ENCODE measurements around the gene IFIT3.
"Not testable (repeated sequence)": the region's sequence is repeated elsewhere in the genome, so short reads cannot be mapped to it uniquely, and the experiment has no call there.

IFIT3 gene, protein sequence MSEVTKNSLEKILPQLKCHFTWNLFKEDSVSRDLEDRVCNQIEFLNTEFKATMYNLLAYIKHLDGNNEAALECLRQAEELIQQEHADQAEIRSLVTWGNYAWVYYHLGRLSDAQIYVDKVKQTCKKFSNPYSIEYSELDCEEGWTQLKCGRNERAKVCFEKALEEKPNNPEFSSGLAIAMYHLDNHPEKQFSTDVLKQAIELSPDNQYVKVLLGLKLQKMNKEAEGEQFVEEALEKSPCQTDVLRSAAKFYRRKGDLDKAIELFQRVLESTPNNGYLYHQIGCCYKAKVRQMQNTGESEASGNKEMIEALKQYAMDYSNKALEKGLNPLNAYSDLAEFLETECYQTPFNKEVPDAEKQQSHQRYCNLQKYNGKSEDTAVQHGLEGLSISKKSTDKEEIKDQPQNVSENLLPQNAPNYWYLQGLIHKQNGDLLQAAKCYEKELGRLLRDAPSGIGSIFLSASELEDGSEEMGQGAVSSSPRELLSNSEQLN

DNA sequence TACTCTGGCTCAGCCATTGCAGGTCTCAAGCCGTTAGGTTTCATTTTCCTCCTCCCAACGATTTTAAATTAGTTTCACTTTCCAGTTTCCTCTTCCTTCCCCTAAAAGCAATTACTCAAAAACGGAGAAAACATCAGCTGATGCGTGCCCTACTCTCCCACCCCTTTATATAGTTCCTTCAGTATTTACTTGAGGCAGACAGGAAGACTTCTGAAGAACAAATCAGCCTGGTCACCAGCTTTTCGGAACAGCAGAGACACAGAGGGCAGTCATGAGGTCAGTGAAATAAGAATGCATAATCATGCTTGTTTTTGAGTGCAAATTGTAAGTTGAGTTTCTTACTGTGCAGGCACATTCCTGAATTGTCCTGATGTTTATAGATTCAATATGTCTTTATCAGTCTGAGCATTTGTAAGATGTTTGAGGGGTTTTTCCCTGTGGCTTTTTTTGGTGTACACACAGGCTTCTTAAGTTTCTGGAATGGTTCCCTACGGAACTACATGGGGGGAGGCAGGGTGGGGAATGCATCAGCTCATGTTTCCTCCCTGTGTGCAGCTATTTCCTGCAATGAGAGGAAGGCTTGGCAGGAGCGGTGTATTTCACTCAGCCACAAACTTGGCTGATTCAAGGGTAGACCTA lies at the start of gene IFIT3:
IFIT3 (plus strand) TSS at position 195 of the 639 bp plus-strand sequence; CDS start at position 272, 77 bp downstream.
- peak; percentile 97 for DNase-seq (ENCODE audit: low read depth in 2 of 2)

DNA sequence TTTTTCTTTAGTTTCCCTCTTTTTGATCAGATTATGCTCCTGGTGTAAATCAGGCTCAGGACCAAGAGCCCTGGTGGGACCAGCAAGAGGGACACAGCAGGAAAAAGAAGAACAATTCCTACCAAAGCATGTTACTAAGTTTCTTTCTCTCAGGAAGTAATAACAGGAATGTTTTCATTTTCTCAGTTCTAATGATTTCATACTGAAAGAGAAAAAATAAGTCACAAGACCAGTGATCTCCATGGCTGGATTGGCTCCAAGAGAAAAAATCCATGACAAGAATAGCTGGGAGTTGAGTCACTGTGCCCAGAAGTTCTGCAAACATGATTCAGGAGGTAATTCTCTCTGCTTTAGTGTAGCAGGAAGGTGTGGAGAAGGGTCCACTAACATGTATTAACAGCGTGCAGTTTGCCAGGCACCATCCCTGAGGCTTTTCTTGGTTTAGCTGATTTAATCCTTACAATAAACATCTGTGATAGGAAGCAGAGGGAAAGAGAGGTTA lies 49.7 kb upstream of the IFIT3 start:
- peak; percentile 95 for DNase-seq (ENCODE audit: low read depth in 2 of 2)

DNA sequence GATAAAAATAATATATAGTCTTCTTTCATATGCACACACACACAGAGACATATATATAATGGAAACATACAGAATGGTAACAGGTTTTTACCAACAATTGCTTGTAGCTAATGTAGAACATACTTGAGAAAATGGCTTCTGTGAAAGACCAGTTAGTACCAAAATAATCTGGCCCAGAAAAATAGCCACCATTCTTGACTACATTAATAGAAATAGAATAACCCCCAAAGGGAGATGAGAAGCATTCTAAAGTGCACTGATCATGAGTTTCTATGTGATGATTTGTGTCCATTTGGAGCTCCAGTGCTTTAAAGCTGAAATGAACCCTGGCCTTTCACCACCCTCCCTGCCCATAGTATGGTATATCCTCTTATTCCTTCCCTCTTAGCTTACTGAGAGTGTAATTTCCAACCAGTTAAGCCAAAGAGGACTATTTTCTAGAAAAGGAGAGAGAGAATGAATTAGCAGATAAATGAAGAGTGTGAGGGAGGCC lies 48.9 kb upstream of the IFIT3 start:
- no peak for DNase-seq (ENCODE audit: low read depth in 2 of 2)

DNA sequence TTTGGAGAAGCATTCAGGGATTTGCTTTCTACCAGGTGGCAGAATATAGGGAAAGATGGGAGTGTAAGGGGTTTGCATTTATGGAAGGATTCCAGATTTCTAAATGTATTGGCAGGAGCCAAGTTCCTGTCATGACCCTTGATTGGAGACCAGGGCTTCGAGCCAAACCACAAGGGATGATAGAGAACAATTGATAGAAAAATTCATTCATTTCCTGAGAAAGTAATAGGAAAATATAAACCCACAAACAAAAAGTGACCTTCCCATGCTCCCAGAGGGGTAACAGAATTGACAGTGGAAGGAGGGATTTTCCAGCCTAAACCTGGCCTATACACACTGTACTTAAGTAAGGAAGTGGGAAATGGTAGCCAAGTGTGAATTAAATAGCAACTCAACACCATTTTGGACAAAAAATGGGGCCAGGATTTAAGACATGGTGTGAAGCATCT lies 48.4 kb upstream of the IFIT3 start:
- no peak for DNase-seq (ENCODE audit: low read depth in 2 of 2)

DNA sequence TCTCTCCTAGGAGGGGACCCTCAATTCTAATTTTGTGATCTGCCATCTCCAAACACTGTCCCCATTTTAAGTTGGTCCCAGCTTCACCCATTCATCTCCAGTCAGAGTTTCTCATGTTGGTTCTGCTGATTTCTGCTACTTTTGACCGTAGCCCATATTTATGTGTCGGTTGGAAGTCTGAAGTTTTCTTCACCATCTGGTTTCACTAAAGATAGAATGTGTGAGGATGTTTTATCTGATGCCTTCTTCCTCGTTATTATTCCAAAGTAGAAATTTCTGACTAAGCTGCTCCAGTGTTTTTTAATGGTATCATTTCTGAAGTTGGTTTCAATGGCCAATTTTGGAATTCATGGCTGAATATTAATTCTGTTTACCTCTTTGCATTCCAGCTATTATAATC lies 47.3 kb upstream of the IFIT3 start:
- DNase-seq (ENCODE audit: low read depth in 2 of 2), result no peak

DNA sequence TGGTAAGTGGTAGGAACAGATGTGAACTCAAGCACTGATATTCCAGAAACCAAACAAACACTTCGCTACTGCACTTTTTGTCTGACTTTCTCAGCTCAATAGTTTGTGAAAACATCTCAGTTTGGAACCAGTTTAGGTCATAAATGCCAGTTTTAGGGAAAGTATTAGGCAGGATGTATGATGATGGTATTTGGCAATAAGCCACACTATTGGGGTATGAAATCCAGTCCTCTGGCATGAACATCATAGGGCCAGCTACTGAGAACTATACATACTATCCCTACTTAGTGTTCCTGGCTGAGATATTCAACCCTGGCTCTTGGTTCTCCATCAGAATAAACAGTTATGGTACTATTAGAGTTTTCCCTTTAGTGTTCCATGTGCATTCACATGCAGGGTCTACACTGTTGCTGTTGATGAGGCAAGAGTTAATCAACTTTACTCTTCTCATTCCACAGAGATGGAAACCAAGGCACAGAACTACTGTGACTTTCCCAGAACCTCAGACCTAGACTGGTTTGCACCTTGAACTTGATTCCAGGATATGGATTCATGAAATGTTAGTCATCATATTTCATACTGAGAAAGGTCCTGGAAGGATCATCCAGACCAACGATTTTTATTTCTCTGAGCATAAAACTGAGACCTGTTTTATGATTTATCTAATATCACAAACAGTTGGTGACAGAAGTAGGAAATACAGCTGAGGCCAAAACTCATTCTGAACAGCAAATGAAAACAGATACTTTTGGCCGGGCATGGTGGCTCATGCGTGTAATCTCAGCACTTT lies 46.0 kb upstream of the IFIT3 start:
- DNase-seq (ENCODE audit: low read depth in 2 of 2), result no peak

DNA sequence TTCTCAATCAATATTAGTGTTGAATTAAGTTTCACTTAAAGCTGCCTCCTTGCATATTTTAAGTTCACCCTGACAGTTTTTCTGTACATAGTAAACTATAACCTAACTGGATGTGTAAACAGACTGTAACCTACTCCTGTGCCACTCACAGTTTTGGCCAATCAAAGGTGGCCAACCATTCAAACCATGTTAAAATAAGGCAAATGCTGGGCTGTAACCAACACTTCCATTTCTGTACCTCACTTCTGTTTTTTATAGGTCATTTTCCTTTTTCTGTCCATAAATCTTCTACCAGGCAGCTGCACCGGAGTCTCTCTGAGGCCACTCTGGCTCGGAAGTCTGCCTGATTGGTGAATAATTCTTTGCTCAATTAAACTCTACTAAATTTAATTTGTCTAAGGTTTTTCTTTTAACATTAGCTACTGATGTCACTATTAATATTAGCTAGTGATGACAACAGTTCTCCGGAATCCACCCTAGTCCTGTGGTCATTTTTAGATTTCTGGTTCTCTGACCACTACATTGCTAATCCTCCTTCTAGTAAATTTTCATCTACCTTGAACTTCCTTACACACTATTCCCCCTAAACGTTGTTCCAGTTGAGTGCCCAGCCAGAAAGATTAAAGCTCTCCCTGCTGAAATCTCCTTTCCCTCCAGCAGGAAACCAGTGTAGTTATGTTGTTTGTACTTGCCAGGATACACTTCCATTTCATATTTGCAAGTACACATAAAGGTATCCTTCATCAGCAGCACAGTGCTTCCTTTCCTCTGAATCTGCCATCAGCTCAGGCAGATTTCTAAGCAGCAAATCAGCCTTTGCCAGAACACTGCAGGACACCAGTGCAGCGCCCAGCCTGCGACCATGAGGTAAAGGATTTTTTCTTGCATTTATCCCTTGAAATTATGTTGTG lies 44.5 kb upstream of the IFIT3 start:
- no peak for DNase-seq (ENCODE audit: low read depth in 2 of 2)

DNA sequence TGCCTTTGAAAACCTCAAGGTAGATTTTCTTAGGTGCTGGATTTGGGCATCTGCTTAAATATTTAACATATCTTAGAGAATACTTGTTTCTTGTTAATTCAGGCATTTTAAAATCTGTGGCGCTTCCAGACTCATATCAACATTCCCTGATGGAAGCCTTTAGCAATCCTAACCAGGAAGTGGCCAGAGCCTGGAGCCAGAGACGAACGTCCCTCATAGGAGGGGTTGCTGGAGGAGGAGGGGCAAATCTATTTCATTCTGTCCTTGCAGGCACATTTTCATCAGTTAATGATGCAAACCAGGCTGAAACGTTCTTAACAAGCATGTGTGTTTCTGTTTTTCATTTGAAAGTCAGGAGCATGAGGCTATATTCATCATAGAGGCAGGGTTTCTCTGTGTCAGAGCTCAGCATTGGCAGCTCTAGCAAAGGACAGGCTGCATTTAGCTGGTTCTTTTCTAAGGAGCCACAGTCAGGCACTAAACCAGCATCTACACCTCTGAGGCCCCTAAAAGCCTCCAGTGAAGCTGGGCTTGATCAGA lies 43.8 kb upstream of the IFIT3 start:
- DNase-seq (ENCODE audit: low read depth in 2 of 2), result peak; percentile 86 to 89

DNA sequence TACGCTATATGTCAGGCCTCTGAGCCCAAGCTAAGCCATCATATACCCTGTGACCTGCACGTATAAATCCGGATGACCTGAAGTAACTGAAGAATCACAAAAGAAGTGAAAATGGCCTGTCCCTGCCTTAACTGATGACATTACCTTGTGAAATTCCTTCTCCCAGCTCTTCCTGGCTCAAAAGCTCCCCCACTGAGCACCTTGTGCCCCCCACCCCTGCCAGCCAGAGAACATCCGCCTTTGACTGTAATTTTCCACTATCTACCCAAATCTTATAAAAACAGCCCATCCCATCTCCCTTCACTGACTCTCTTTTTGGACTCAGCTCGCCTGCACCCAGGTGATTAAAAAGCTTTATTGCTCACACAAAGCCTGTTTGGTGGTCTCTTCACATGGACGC lies 43.1 kb upstream of the IFIT3 start:
- not testable (repeated sequence) for DNase-seq (ENCODE audit: low read depth in 2 of 2)

DNA sequence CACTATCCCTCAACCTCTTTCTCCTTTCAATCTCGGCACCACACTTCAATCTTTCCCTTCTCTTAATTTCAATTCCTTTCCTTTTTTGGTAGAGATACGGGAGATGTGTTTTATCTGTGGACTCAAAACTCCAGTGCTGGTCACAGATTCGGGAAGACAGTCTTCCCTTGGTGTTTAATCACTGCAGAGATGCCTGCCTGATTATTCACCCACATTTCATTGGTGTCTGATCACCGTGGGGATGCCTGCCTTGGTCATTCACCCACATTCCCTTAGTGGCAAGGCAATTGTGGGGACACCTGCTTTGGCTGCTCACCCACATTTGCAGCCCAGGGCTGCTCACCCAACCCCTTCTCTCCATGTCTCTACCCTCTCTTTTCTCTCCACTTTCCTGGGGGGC lies 42.5 kb upstream of the IFIT3 start:
- not testable (repeated sequence) for DNase-seq (ENCODE audit: low read depth in 2 of 2)

DNA sequence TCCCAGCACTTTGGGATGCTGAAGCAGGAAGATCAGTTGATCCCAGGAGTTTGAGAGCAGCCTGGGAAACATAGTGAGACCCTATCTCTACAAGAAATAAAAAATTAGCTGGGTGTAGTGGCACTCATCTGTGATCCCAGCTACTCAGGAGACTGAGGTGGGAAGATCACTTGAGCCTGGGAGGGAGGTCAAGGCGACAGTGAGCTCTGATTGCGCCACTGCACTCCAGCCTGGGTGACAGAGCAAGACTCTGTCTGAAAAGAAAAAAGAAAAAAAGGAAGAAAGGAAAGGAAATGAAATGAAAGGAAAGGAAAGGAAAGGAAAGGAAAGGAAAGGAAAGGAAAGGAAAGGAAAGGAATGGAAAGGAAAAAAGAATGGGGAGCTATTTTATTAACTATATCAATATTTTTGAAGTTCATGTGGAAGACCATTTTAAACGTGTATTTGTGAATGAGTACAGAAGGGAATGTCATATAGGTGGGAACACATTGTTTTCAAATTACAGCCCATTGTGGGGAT lies 33.0 kb upstream of the IFIT3 start:
- DNase-seq (ENCODE audit: low read depth in 2 of 2), result no peak

DNA sequence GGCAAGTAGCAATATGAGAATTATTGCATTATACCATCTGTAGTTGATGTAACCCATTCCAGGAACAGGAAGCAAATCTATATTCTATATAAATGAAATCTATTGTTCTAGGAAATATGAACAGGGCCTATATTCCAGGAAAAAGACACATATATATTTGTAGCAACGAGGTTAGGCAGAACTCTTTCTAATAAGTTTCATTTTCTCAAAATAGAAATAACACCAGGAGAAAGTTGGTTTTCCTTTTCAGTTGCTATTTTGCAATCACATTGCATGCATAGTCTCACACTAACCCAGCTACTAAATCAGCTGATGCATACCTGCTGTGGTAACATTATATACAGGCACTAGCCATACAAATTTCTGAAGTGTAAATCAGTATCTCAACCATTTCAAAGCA lies 32.2 kb upstream of the IFIT3 start:
- peak; percentile 51 to 56 for DNase-seq (ENCODE audit: low read depth in 2 of 2)

DNA sequence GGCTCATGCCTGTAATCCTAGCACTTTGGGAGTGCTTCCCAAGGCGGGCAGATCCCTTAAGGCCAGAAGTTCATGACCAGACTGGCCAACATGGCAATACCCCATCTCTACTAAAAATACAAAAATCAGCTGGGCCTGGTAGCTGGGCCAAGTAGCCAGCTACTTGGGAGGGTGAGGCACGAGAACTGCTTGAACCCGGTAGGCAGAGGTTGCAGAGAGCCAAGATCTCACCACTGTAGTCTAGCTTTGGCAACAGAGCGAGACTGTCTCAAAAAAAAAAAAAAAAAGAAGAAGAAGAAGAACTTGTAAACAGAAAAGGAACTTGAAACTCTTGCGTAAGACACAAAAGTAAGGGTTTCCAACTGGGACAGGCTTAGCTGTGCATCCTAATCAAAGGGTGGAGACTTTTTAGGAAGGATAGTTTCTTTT lies 31.6 kb upstream of the IFIT3 start:
- DNase-seq (ENCODE audit: low read depth in 2 of 2), result no peak

DNA sequence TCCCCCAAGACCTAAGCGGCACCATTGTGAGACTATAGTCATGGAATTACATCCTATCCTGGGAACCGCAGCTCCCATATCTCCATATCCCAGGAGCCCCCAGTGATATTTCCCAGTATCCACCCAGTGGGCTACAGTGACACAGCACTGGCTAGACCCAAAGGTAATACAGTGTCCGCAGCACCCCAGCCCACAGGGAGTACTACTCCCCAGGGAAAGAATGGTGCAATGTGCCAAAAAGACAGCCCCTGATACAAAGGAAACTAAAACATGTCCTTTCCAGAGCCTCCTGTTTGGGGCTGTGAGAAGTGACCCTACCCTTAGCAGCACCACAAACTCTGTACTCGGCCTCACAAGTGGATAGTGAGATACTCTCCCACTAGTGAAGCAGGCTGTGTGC lies 30.4 kb upstream of the IFIT3 start:
- DNase-seq (ENCODE audit: low read depth in 2 of 2), result no peak

DNA sequence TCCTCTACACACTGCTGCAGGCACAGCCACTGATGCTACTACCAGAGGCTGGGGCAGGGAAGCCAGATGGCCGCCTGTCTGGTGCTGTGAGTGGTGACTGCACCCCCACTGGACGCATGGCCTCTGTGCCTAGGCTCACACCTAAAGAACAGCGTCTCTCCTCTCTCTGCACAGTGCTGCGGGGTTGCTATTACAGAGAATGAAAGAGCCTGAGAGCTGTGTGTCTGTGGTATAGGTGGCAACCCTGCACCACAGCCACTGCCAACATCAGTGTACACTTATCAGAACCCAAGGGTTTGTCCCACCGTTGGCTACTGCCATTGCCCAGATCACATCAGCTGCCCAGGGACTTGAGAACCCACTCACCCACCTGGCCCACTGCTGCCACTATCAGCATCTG lies 30.0 kb upstream of the IFIT3 start:
- DNase-seq (ENCODE audit: low read depth in 2 of 2), result no peak

DNA sequence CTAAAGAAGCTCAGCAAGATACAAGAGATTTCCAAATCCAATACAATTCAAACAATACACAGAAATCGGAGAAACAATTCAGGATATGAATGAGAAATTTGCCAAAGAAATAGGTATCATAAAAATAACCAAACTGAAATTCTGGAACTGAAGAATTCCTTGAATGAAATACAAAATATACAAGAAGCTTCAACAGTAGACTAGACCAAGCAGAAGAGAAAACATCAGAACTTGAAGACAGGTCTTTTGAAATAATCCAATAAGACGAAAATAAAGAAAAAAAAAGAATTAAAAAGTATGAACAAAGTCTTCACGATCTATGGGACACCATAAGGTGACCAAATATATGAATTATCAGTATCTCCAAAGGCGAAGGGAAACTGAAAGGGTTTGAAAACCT lies 28.8 kb upstream of the IFIT3 start:
- no peak for DNase-seq (ENCODE audit: low read depth in 2 of 2)

DNA sequence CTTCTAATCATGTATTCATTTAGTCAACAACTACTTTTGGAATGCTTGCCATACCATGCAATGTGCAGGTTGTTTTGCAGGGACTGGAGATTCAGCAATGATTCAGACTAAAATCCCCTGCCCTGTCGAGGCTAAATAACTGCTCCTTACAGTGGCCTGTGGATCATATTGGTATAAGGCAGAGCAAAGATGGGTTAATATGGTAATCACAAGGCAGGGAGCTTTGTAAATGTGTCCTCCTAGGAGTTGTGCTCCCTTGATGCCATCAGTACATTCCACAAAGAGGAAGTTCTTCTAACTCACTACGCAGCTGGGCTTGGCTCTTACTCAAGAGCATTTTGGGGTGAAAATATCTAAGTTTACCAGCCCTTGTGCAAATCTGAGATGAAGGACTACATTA lies 26.6 kb upstream of the IFIT3 start:
- DNase-seq (ENCODE audit: low read depth in 2 of 2), result no peak

DNA sequence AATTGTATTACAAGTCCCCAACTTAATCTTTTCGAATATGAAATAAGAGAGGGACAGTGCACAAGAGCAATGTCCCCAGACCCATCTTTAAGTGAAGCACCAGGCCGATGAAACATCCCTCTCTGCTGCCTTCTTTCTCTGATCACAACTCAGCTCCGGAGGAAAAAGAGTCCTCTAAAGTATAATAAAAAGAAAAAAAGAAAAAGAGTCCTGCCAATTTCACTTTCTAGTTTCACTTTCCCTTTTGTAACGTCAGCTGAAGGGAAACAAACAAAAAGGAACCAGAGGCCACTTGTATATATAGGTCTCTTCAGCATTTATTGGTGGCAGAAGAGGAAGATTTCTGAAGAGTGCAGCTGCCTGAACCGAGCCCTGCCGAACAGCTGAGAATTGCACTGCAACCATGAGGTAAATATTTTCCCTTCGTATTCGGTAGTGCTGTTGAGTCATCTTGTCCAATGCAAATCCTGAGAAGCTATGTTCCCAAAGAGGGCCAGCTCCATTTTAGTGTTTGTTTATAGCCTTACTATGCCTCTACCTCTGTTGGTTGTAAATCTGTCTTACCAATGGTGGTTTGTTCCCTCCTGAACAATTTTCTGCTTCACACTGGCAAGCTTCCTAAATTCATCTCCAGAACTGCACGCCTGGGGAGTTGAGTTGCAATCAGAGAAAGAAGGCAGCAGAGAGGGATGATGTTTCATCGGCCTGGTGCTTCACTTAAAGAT lies 25.9 kb upstream of the IFIT3 start, which contains the start of gene IFIT2:
IFIT2 (plus strand) TSS at position 326 of the 725 bp plus-strand sequence; CDS start at position 404, 78 bp downstream.
- DNase-seq (ENCODE audit: low read depth in 2 of 2), result no peak

DNA sequence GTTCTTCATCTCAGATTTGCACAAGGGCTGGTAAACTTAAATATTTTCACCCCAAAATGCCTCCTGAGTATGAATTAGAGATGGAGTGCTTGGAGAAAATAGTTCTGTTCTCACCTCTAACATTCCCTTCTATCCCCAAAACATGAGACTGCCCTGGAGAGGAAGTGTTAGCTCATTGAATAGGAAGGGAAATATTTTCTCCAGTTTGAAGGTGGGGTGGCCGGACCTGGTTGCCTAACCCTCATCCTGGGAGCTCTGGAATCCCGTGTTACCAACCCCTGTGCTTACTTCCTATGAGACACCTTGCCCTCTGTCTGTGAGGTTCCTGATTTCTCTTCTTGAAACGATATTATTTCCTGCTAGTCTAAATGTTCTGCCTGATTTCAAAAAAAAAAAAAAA lies 25.2 kb upstream of the IFIT3 start:
- DNase-seq (ENCODE audit: low read depth in 2 of 2), result no peak

Data from fibroblast of skin of left biceps (primary cell).